HG03432 (cell line): ENCODE data around the gene MYO1C.

Source experiments
- ATAC-seq: cut with Tn5 transposase; IDR thresholded peaks from one replicate; pipeline ENCODE4 v1.9.1; 2021; ENCODE audit warnings: mild to moderate bottlenecking, moderate library complexity; ENCODE audit not compliant: unreplicated experiment

Gene MYO1C

DNA sequence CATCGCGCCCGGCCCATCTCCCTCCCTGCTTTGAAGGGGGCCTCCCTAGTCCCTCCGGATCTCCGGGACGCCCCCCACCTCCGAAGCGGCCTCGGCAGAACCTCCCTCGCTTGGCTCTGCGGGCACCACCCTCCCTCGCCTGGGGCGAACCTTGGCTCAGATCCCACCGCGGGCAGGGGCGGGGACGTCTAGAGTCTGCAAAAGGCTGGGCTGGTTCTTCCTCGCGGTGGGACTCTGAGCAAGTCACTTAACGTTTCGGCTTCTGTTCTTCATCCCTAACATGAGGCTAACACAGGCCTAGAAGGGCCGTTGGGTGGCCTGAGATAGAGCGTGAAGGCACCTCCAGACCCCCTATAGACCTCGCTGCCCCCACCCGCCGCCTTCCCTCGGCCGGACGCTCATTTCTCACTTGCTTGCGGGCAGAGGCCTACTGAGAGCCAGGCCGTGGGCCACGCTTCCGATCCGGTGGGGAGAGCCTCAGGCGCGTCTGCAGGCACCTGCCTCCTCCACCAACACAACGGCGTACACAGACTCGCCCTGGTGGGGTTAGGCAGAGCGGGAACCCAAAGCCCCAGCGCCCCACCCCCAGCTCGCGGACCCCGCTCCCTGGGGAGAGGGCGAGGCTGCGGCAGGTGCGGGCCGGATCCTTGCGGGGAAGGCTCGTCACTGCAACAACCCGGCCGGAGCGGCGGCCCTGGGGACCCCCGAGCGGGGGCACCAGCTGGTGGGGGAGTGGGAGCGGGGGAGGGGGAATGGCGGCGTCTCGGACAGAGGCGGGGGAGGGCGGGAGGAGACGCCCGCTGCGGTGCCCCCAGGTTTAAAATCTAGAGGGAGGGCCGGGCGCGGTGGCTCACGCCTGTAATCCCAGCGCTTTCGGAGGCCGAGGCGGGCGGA, 5.4 kb downstream of the MYO1C start:
- ATAC-seq: no peak

DNA sequence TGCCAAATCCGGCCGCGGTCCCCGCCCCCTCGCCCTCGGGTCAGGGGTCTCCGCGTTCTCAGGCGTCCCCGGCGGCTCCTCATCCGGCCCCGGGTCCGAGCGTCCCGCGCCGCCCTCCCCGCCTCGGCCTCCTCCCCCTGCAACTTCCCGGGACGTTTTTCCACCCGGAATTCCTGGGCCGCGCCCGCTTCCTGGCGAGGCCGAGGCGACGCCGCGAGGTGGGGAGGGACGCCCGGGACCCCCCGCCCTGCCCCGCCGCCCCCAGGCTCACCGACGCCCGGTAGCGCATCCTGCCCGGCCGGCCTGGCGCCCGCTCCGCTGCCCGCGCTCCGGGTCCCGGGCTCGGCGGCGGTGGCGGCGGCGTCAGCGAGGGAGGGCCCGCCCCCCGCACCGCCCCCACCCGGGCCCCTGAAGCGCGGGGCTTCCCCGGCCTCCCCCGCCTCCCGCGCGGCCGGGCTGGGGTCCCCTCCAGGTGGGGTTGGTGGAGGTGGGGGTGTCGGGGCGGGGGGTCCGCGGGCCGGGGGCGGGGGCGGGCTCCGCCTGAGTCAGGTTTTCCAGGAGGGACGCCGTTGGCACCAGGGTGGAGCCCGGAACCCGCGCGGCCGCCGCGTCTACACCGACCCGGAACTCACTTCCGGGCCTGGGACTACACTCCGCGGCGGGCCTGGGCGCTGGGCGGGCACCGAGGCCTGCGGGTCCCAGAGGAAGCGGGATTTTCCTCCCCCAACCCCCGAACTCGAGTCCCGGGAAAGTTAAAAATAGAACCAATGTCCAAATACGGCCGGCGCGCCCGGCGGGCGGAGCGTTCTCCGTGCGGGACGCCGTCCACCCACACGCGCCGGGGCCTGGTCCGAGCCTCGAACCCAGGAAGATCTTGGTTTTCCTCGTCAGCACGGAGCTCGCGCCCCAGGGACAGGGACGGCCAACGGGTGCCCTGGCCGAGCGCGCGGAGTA, 6.8 kb downstream of the MYO1C start:
- ATAC-seq: no peak

DNA sequence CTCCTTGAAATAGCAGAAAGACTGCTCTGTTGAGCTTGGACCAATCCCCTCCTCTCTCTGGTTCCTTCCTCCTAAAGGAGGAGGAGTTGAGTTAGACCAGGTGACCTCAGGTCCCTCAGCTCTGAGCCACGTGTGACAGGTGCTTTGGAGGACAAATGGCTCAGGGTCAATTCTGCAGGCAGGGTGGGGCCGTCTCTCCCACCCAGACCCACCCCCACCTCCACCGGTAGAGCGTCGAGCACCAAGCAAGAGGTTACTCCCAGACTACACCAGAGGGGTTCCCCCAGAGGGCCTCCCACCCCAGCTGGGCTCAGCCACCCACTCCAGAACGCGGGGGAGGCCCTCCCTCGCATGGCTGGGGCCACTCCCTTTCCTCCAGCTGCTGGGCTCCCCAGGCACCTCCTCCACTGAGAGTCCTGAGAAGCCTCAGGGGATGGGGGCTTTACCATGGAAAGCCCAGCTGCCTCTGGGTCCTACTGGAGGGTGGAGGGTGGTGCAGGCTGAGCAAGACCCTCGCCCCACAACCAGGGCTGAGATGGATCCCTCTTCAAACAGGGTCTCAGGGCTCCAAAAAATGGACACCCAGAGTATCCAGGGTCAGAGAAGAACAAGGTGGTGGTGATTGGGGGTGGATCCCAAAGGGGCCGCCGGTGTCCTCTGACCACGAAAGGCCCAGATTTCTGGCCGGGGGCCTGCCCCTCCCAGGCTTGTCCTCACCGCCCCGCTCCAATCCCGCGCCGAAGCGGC, 7.6 kb downstream of the MYO1C start:
- peak; percentile 37 for ATAC-seq

DNA sequence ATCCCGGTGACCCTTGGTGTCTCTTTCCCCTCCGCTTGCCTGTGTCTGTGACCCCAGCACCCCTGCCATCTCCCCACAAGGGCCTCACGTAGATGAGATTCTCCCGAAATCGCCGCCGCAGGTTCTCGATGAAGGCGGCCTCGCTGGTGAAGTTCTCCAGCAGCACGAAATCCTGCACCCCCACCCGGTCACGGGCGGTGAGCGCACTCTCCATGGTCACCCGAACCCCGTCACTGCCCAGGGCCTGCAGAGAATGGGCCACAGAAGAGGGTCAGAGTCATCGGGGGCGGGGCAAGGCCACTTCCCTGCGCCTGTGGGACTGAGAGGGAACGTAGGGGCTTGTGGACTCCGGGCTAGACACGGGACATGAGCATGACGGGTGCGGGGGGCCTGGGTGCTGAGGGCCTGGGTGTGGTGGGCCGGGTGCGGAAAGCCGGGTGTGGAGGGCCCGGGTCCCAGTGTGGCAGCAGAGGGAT, 8.4 kb downstream of the MYO1C start:
- no peak for ATAC-seq

DNA sequence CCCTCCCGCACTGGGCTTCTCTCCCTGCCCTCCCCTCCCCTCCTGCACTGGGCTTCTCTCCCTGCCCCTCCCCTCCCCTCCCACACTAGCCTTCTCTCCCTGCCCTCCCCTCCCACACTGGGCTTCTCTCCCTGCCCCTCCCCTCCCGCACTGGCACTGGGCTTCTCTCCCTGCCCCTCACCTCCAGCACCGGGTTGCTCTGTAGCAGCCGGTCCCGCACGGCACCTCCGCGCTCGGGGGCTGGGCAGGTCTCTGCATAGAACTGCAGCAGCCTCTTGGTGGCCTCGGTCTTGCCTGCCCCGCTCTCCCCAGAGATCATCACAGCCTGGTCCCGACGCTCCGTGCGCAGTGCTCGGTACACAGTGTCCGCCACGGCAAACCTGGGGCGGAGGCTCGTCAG, 9.8 kb downstream of the MYO1C start:
- ATAC-seq: no peak

DNA sequence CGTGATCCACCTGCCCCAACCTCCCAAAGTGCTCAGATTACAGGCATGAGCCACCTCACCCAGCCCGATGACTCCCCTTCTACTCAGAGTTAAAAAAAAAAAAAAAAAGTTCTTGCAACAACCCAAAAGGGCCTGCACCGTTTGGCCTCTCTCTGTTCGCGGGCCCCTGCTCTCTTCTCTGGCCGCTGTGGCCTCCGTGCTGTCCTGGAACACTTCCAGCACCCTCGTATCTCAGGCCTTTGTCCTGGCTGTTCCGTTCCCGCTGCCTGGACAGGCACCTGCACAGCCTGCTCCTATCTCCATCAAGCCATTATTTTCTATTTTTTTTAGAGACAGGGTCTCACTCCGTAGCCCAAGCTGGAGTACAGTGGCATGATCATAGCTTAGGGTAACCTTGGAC, 10.8 kb downstream of the MYO1C start:
- no peak for ATAC-seq

DNA sequence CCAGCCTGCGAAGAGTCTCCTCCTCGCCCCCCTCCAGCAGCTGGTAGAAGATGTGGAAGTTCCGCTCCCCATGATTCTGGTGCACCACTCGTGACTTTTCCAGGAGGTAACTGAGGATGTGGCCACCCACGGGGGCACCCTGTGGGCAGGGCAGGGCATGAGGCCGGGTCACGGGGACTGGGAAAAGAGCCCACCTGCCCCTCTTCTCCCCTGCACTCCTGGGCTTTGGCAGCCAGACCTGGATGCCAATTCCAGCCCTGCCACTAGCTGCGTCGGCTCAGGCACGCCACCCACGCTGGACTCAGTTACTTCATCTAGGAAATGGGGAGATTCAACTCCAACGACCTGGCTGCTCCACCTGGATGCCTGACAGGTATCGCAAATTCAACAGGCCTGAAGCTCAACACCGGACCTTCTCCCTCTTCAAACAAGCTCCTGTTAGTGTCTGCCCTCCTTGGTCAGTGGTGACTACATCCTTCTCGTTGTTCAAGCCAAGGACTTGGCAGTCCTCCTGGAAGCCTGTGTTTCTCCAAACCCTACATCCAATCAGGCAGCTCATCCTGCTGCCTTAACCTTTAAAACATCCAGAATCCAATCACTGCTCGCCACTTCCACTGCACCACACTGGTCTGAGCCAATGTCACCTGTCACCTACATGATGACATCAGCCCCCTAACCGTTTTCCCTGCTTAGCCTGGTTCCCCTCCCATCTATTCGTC, 11.6 kb downstream of the MYO1C start:
- ATAC-seq: no peak

DNA sequence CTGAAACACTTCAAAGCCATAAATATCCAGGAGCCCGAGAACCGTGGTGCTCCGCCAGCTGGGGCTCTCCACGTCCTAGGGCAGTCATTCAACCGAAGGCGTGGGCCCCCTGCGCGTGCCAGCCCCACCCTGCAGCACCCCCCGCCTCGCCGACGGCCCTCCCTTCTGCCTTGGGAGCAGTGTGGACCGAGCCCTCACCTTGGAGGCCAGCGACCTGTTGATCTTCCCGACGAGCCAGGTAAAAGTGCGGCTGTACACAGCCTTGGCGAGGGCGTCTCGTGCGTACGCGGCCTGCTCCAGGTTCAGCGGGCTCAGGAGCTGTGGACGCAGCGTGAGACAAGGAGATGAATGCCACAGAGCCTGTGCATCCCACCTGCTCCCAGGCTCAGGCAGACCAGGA, 14.1 kb downstream of the MYO1C start:
- no peak for ATAC-seq

DNA sequence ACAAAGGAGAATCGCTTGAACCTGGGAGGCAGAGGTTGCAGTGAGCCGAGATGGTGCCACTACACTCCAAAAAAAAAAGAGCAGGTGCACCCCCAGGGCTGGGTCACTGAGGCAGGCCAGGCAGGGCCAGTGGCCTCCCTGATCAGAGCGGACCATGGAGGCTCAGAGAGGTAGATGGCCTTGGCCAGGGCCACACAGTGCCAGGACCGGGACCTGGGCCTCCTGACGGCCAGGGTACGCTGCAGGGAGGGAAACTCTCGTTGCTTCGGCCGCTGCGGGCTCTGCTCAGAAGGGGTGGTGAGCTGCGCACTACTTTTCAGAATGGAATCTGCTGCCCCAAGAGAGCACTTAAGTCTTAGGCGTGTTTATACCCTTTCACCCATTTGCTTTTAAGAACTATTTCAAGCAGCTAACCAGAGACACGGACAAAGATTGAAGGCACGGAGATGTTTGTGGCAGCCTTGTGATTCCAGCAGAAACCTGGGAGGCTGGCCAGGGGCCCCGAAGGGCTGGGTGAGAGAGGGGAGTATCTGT, 17.1 kb downstream of the MYO1C start:
- ATAC-seq: peak; percentile 11

DNA sequence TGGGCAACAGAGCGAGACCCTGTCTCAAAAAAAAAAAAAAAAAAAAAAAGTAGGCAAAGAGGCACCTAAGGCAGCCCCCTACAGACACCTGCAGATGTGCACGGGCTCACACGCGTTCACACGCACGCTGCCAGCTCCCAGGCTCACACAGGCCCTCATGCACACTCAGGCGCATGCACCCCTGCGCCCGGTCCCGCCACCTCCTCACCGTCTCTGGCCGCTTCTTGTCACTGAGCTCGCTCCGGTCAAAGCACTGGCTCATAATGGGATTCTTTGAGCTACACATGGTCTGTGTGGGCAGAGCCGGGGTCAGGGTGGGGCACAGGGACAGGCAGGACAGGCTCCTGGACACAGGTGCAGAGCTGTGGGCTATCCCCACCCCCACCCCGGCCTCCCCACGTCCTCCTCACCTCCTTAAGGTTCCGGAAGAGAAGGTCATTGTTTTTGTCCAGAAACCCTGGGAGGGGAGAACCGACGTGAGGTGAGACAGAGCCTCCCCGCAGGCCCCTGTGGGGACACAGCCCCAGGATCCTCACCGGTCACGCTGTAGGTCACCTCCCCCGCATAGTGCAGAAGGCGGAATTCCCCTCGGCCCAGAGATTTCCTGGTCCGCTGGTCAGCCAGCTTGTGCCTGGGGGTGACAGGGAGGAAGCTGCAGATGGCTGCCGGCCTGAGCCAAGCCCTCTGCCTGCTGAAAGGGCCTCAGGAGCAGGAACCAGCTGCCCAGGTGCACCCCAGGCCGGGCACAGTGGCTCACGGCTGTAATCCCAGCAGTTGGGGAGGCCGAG, 17.9 kb downstream of the MYO1C start:
- peak; percentile 59 for ATAC-seq

DNA sequence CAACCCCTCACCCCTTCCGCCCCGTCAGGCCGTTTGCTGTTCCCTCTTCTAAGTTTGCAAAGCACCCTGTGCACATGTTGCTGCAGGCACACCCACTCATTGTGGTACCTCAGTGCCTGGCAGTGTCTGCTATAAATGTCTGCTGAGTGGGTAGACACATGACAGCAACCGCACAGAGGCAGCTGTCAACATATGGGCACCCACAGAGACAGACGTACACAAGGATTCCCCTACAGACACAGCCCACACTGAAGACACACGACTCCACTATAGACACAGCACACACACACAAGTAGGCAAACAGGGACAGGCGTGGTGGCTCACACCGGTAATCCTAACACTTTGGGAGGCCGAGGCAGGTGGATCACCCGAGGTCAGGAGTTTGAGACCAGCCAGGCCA, 18.6 kb downstream of the MYO1C start:
- ATAC-seq: no peak

DNA sequence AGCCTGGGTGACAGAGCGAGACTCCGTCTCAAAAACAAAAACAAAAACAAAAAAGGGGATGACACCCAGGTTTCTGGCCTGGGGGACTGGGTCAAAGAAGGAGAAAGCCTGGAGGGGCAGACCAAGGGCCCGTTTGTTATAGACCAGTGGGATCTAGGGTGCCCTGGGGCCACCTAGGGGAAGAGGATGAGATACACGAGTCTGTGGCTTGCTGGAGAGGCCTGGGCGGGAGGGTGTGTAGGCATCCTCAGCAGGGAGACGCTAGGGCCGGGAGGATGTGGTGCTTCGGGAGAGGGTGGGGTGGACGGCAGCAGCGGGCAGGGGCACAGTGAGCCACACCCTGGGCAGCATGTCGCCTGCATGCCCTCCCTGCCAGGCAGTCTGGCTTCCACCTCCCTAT, 19.3 kb downstream of the MYO1C start:
- no peak for ATAC-seq

DNA sequence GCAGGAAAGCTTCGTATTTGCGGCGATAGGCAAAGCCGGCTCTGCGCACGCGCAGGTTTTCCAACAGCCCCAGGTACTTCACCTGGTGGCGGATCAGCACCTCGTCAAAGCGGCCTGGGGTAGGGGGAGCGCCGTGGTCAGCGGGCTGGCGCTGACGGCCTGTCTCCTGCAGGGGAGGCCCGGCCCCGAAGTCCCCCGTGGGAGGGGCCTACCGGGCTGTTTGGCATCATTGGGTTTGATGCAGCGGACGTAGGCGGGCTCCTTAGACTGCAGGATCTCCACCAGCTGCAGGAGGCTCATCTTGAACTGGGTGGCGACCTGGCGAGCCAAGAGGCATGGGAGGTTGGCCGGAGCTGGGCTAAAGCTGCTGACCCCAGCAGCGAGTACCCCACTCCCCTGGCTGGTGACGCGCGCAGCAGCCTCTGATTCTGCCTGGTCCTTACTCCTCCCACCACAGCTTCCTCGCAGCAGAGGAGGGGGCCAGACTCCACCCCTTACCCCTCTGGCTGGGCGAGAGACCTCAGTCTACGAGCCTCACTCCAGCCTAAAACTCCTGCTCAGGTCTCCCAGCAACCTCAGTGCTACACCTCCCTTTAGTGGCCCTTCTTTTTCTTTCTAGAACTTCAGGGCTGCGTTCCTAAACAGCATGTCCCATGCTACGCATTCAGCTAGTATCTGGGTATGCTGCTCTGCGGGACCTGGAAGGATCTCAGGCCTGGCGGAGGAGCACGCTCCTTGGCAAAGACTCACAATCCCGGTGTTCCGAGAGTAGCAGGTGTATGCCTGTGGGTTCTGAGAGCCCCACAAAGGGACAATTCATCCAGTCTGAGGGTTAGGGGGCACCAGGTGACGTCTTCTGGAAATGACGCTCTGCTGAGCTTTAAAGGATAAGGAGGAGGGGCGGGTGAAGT, 20.3 kb downstream of the MYO1C start:
- ATAC-seq: no peak

DNA sequence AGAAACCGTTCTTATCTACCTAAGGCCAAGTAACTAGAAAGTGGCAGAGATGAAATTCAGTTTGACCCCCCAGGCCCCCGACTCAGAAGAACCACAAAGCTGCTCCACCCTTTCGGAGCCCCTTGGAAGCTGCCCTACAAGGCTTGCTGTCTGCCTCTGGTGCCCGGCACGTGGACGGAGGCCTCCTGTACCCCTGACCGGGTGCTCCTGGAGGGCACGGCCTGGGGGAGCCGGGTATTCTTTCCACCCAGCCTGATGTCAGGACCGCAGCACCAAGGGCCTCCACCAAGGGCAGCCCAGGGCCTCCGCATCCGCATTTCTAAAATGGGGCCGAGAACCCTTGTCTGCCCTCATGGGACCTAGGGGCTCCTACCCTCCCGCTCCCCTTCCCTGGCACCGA, 21.0 kb downstream of the MYO1C start:
- no peak for ATAC-seq

DNA sequence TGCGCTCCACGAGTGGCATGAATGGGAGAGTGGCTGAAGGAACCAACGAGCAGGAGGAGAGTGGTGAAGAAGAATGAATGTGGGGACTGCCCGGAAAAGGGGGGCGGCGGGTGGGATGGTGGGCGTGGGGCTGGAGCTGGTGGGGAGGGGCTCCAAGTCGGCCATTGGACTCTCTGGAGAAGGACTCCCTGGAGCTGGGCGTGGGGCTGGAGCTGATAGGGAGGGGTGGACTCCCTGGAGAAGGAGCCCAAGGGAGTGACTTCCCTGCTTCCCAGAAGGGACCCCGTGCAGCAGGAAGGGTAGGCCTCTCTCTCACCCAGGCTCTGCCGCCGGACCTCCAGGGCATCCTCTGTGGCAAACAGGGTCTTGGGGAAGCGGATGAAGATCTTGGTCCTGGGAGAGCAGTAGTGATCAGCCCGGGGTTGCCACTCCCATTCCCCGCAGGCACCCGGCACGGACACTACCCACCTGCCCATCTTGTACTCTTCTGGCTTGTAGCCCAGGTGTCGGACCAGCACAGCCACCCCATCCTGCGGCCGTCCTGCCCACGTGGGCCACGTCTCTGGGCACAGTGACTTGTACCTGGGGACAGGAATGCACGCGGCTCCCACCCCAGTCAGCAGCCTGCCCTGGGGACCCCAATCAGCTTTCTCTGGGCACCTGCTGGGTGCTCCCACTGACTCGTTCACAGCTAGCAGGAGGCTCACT, 21.6 kb downstream of the MYO1C start:
- no peak for ATAC-seq

DNA sequence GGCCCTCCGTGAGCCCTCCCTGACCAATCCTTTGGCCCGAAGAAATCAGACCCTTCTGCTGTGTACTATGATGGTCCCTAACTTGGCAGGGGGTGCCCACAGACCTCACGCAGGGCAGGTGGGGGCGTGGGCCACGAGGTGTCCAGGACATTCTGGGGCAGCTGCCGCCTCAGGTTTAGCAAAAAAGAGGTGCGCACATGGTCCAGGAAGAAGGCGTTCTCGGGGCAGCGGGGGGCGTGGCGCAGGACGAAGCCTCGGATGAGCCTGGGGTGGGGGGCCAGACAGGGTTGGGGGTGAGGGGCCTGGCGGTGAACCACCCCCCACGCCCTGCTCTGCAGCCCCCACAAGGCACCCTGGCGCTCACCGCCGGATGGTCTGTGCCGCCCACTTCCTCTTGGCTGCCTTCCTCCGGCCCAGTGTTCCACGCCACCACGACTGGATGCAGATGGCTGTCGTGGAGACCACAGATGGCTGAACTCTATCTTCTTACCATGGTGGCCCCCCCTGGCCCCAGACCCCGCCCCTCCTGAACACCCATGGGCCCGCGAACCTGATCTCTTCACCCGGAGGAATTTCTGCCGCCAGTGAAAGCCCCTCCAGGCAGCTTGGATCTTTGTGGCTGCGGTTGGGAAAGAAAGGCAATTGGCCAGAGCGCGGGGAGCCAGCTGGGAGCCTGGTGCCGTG, 22.3 kb downstream of the MYO1C start:
- no peak for ATAC-seq

DNA sequence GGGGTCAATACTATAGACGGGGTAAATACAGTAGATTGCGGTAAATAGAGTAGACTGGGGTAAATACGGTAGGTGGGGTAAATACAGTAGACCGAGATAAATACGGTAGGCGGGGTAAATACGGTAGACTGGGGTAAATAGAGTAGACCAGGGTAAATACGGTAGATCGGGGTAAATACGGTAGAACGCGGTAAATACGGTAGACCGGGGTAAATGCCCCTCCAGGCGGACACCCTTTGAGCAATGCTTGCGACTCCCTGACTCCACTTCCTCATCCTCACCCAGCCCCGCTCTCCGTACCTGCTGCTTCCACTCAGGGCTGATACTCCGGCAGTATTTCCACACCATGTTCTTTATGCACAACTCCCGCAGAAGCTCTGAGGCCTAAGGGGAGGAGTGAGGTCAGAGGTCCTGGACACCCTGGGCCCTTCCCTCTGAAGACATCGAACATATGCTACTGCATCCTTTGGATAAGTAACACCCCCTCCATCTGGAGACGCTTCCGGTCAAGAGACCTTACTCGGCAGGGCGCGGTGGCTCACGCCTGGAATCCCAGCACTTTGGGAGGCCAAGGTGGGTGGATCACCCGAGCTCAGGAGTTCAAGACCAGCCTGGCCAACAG, 23.1 kb downstream of the MYO1C start:
- ATAC-seq: no peak
